H9 (cell line): ENCODE data around the gene ADAM23. TPM values are rescaled to one million over a fixed set of nuclear protein-coding genes. Genes with fewer than 3 reads are reported as not detected.

Experiments used
- DNase-seq: peaks from one replicate; pipeline ENCODE4 v3.0.0-alpha.2; 2017
- H2AFZ ChIP-seq: one replicate; pipeline ENCODE4 v1.6.1; 2013; ENCODE audit warnings: mild to moderate bottlenecking, low read length, control low read depth, moderate library complexity
- H2AK5ac ChIP-seq: 2 replicates; pipeline ENCODE4 v1.6.1; 2013; ENCODE audit warnings: low read length, control low read depth, mixed read lengths; ENCODE audit not compliant: insufficient read length
- H2BK120ac ChIP-seq: one replicate; pipeline ENCODE4 v1.6.1; 2013; ENCODE audit warnings: low read depth, mild to moderate bottlenecking, low read length, control low read depth, inconsistent platforms; ENCODE audit not compliant: poor library complexity, severe bottlenecking
- H2BK12ac ChIP-seq: 2 replicates; pipeline ENCODE4 v1.6.1; 2013; ENCODE audit warnings: low read length, control low read depth, mixed read lengths, low read depth; ENCODE audit not compliant: insufficient read length
- H2BK15ac ChIP-seq: 2 replicates; pipeline ENCODE4 v1.6.1; 2013; ENCODE audit warnings: low read depth, low read length, control low read depth
- H2BK20ac ChIP-seq: one replicate; pipeline ENCODE4 v1.6.1; 2013; ENCODE audit warnings: low read depth, mild to moderate bottlenecking, low read length, control low read depth, inconsistent platforms; ENCODE audit not compliant: poor library complexity, severe bottlenecking
- H2BK5ac ChIP-seq: 2 replicates; pipeline ENCODE4 v1.6.1; 2013; ENCODE audit warnings: low read length, control low read depth, mixed read lengths; ENCODE audit not compliant: insufficient read length
- H3K14ac ChIP-seq: 2 replicates; pipeline ENCODE4 v1.6.1; 2013; ENCODE audit warnings: low read length, control low read depth; ENCODE audit not compliant: insufficient read depth
- H3K18ac ChIP-seq: 2 replicates; pipeline ENCODE4 v1.6.1; 2013; ENCODE audit warnings: low read depth, mild to moderate bottlenecking, mixed read lengths, low read length, control low read depth; ENCODE audit not compliant: insufficient read length
- H3K23ac ChIP-seq: 2 replicates; pipeline ENCODE4 v1.6.1; 2013; ENCODE audit warnings: low read length, control low read depth, mixed read lengths, low read depth; ENCODE audit not compliant: insufficient read length
- H3K23me2 ChIP-seq: 2 replicates; pipeline ENCODE4 v1.6.1; 2013; ENCODE audit warnings: low read depth, mild to moderate bottlenecking, mixed read lengths, low read length, control low read depth; ENCODE audit not compliant: insufficient read length, poor library complexity, severe bottlenecking
- H3K27ac ChIP-seq: 2 replicates; pipeline ENCODE4 v1.5.1; 2013; ENCODE audit warnings: low read length, control low read depth, mixed read lengths, low read depth; ENCODE audit not compliant: insufficient read length
- H3K27me3 ChIP-seq: 2 replicates; pipeline ENCODE4 v1.6.1; 2013; ENCODE audit warnings: low read length, control low read depth, inconsistent platforms; ENCODE audit not compliant: insufficient read depth
- H3K4ac ChIP-seq: 2 replicates; pipeline ENCODE4 v1.6.1; 2013; ENCODE audit warnings: low read depth, mild to moderate bottlenecking, control low read depth, inconsistent platforms, low read length, moderate library complexity
- H3K4me1 ChIP-seq: 2 replicates; pipeline ENCODE4 v1.6.1; 2013; ENCODE audit warnings: low read length, control low read depth, inconsistent platforms; ENCODE audit not compliant: insufficient read depth
- H3K4me2 ChIP-seq: 2 replicates; pipeline ENCODE4 v1.6.1; 2013; ENCODE audit warnings: low read length, control low read depth, mixed read lengths; ENCODE audit not compliant: insufficient read length, insufficient read depth
- H3K56ac ChIP-seq: 2 replicates; pipeline ENCODE4 v1.6.1; 2013; ENCODE audit warnings: low read depth, mild to moderate bottlenecking, mixed read lengths, low read length, control low read depth; ENCODE audit not compliant: insufficient read length
- H3K79me1 ChIP-seq: 2 replicates; pipeline ENCODE4 v1.6.1; 2013; ENCODE audit warnings: low read depth, mild to moderate bottlenecking, moderate library complexity, low read length, control low read depth, inconsistent platforms; ENCODE audit not compliant: insufficient read depth, poor library complexity, severe bottlenecking
- H3K79me2 ChIP-seq: 2 replicates; pipeline ENCODE4 v1.6.1; 2013; ENCODE audit warnings: low read length, control low read depth, inconsistent platforms; ENCODE audit not compliant: insufficient read depth
- H3K9ac ChIP-seq: 2 replicates; pipeline ENCODE4 v1.6.1; 2013; ENCODE audit warnings: low read length, control low read depth, mixed read lengths; ENCODE audit not compliant: insufficient read length; ENCODE audit errors: extremely low read depth
- H3K9me3 ChIP-seq: one replicate; pipeline ENCODE4 v1.6.1; 2013; ENCODE audit warnings: low read depth, low read length, inconsistent platforms; ENCODE audit not compliant: control insufficient read depth
- H3T11ph ChIP-seq: one replicate; pipeline ENCODE4 v1.6.1; 2013; ENCODE audit warnings: mild to moderate bottlenecking, low read length, control low read depth, inconsistent platforms
- H4K20me1 ChIP-seq: one replicate; pipeline ENCODE4 v1.6.1; 2013; ENCODE audit not compliant: control insufficient read depth, insufficient read length, insufficient read depth
- H4K5ac ChIP-seq: 2 replicates; pipeline ENCODE4 v1.6.1; 2013; ENCODE audit warnings: low read depth, mild to moderate bottlenecking, mixed read lengths, low read length, control low read depth; ENCODE audit not compliant: insufficient read length
- H4K8ac ChIP-seq: replicated peaks from 2 replicates; pipeline ENCODE4 v1.6.1; 2013; ENCODE audit warnings: low read length, control low read depth, mixed read lengths, low read depth; ENCODE audit not compliant: insufficient read length
- H4K91ac ChIP-seq: 2 replicates; pipeline ENCODE4 v1.6.1; 2013; ENCODE audit warnings: low read depth, mild to moderate bottlenecking, moderate library complexity, mixed read lengths, low read length, control low read depth; ENCODE audit not compliant: insufficient read length
- H3K27ac Mint-ChIP-seq, 3 experiments: 2 replicates in 2 of 3; 3 replicates in 1 of 3; pipeline ENCODE4 v1.8.0; 2020 to 2021; ENCODE audit warnings: mixed read lengths in 3 of 3, mild to moderate bottlenecking in 1 of 3, moderate library complexity in 1 of 3
- H3K27me3 Mint-ChIP-seq: 2 replicates; pipeline ENCODE4 v1.8.0; 2021; ENCODE audit warnings: low read depth, mild to moderate bottlenecking, moderate library complexity, mixed read lengths
- H3K36me3 Mint-ChIP-seq, 3 experiments: 2 replicates in 2 of 3; 3 replicates in 1 of 3; pipeline ENCODE4 v1.8.0; 2020 to 2021; ENCODE audit warnings: low read depth in 3 of 3, mixed read lengths in 3 of 3; ENCODE audit not compliant: insufficient read depth in 1 of 3
- H3K4me1 Mint-ChIP-seq, 2 experiments: 2 replicates each; pipeline ENCODE4 v1.8.0; 2020; ENCODE audit warnings: mixed read lengths in 2 of 2
- H3K4me3 Mint-ChIP-seq, 2 experiments: 2 replicates in 1 of 2; 3 replicates in 1 of 2; pipeline ENCODE4 v1.8.0; 2020 to 2021; ENCODE audit warnings: mild to moderate bottlenecking in 2 of 2, mixed read lengths in 2 of 2, moderate library complexity in 1 of 2
- H3K9me3 Mint-ChIP-seq, 2 experiments: 2 replicates in 1 of 2; 3 replicates in 1 of 2; pipeline ENCODE4 v1.8.0; 2020; ENCODE audit warnings: mild to moderate bottlenecking in 2 of 2, mixed read lengths in 2 of 2, moderate library complexity in 1 of 2
- WGBS: extraction: QIAGEN DNeasy Blood & Tissue Kit; methylation state at CpG from one replicate; pipeline ENCODE4 v1.1.7; 2013; ENCODE audit warnings: missing lambda C conversion rate, low lambda C conversion rate, mixed read lengths; ENCODE audit not compliant: insufficient read length; ENCODE audit errors: extremely low coverage; 5-methylcytosine and 5-hydroxymethylcytosine counted together
- total RNA-seq: library from RNA; stranded (reverse); gene quantifications from 2 replicates; pipeline ENCODE4 v1.2.1, GENCODE V29; 2021
- TF ChIP-seq, protein P1 (sequence below): fragments of 200-600 bp; sonication (generic); conservative IDR thresholded peaks from 3 replicates; pipeline ENCODE4 v1.8.0; 2021; ENCODE audit warnings: antibody characterized with exemption, mild to moderate bottlenecking

ADAM23 gene
- total RNA-seq, 1 experiment from 2014 or later = 21.4 TPM

DNA sequence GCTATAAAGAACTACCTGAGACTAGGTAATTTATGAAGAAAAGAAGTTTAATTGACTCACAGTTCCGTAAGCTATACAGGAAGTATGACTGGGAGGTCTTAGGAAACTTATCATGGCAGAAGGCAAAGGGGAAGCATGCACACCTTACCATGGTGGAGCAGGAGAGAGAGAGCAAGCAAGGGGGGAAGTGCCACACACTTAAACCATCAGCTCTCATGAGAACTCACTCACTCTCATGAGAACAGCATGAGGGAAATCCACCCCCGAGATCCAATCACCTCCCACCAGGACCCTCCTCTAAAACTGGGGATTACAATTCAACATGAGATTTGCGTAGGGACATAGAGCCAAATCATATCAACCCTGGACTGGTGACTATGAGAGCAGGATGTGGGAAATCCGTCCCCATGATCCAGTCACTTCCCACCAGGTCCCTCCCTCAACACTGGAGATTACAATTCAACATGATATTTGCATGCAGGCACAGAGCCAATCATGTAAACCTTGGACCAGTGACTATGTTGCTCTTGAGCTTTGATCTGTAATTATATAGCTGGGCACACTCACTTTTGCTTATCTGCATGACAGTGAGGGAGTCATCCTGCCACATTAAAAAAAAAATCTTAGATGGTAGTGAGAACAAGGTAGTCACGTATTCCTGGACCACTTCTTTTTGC is 12.9 kb downstream of the ADAM23 start:
- Histone ChIP-seq H3K27ac (no peak overlapping the region), H2BK12ac (no peak overlapping the region), H2AFZ (no peak overlapping the region), H3K56ac (no peak overlapping the region), H3K27me3 (no peaks in the 10 kb centered on the region), H4K8ac (no peak overlapping the region), H3K4me1 (no peaks in the 10 kb centered on the region), H3K4me2 (no peak overlapping the region), H4K91ac (no peak overlapping the region), H2BK15ac (no peak overlapping the region), H2BK20ac (no peak overlapping the region), H3K79me1 (no peaks in the 10 kb centered on the region), H4K20me1 (no peaks in the 10 kb centered on the region), H2BK5ac (no peak overlapping the region), H2BK120ac (no peak overlapping the region), H3K14ac (no peak overlapping the region), H3K18ac (no peak overlapping the region), H3K4ac (no peak overlapping the region), H4K5ac (no peak overlapping the region), H3K9ac (no peak overlapping the region), H3T11ph (no peak overlapping the region), H3K23me2 (no peaks in the 10 kb centered on the region), H3K79me2 (no peaks in the 10 kb centered on the region), H2AK5ac (no peak overlapping the region), H3K23ac (no peak overlapping the region), H3K9me3 (no peaks in the 10 kb centered on the region)
- Mint-ChIP-seq H3K27me3 (no peaks in the 10 kb centered on the region), H3K9me3 (peaks cover 0 to 6% of the 10 kb centered on the region in 2 experiments; a peak in 3 of 5 replicates), H3K27ac (no peak overlapping the region), H3K36me3 (peaks cover 16 to 36% (median 28%) of the 10 kb centered on the region in 3 experiments), H3K4me3 (no peak overlapping the region), H3K4me1 (peaks cover 5 to 10% of the 10 kb centered on the region in 2 experiments)
- DNase-seq = no peak
- no CpG with 5 or more reads among the region's 5 CpGs for WGBS
- TF ChIP-seq, protein P1, sequence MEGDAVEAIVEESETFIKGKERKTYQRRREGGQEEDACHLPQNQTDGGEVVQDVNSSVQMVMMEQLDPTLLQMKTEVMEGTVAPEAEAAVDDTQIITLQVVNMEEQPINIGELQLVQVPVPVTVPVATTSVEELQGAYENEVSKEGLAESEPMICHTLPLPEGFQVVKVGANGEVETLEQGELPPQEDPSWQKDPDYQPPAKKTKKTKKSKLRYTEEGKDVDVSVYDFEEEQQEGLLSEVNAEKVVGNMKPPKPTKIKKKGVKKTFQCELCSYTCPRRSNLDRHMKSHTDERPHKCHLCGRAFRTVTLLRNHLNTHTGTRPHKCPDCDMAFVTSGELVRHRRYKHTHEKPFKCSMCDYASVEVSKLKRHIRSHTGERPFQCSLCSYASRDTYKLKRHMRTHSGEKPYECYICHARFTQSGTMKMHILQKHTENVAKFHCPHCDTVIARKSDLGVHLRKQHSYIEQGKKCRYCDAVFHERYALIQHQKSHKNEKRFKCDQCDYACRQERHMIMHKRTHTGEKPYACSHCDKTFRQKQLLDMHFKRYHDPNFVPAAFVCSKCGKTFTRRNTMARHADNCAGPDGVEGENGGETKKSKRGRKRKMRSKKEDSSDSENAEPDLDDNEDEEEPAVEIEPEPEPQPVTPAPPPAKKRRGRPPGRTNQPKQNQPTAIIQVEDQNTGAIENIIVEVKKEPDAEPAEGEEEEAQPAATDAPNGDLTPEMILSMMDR = no peak
